GM23338 (cell line): Measurements from ENCODE around the gene CCDC106. TPM values are rescaled to one million over a fixed set of nuclear protein-coding genes. Genes with fewer than 3 reads are reported as not detected.

Source experiments
- ATAC-seq: fragments of 200-7000 bp; cut with Tn5 transposase; 3 replicates; pipeline ENCODE4 v1.9.1; 2020
- DNase-seq: peaks from one replicate; pipeline ENCODE4 v3.0.0-alpha.2; 2015; ENCODE audit warnings: low spot score
- H2AFZ ChIP-seq: fragments of 200-600 bp; sonication (generic); 2 replicates; pipeline ENCODE4 v1.8.0; 2016; ENCODE audit warnings: antibody characterized with exemption, mild to moderate bottlenecking, moderate library complexity
- H3F3A ChIP-seq: fragments of 200-600 bp; sonication (generic); replicated peaks from 2 replicates; pipeline ENCODE4 v1.8.0; 2017; ENCODE audit warnings: antibody characterized with exemption, mixed run types, low read depth
- H3K27ac ChIP-seq: fragments of 200-600 bp; sonication (generic); 2 replicates; pipeline ENCODE4 v1.6.1; 2016; ENCODE audit warnings: low read depth
- H3K27me3 ChIP-seq: fragments of 200-600 bp; sonication (generic); 2 replicates; pipeline ENCODE4 v1.8.0; 2016; ENCODE audit warnings: mild to moderate bottlenecking, mixed run types, moderate library complexity; ENCODE audit not compliant: insufficient read depth
- H3K36me3 ChIP-seq: fragments of 200-600 bp; sonication (generic); 2 replicates; pipeline ENCODE4 v1.8.0; 2016; ENCODE audit warnings: mild to moderate bottlenecking; ENCODE audit not compliant: insufficient read depth
- H3K4me1 ChIP-seq: fragments of 200-600 bp; sonication (generic); 2 replicates; pipeline ENCODE4 v1.8.0; 2016; ENCODE audit warnings: mild to moderate bottlenecking, moderate library complexity; ENCODE audit not compliant: insufficient read depth
- H3K4me2 ChIP-seq: fragments of 200-600 bp; sonication (generic); 2 replicates; pipeline ENCODE4 v1.7.1; 2017; ENCODE audit warnings: mixed run types
- H3K4me3 ChIP-seq: fragments of 200-600 bp; sonication (generic); 2 replicates; pipeline ENCODE4 v1.6.1; 2016; ENCODE audit warnings: mixed run types
- H3K79me2 ChIP-seq: fragments of 200-600 bp; sonication (generic); replicated peaks from 2 replicates; pipeline ENCODE4 v1.8.0; 2017; ENCODE audit warnings: mild to moderate bottlenecking; ENCODE audit not compliant: insufficient read depth
- H3K9me2 ChIP-seq: fragments of 200-600 bp; sonication (generic); 2 replicates; pipeline ENCODE4 v1.8.0; 2017; ENCODE audit not compliant: insufficient read depth
- H4K20me1 ChIP-seq: fragments of 200-600 bp; sonication (generic); replicated peaks from 2 replicates; pipeline ENCODE4 v1.8.0; 2017; ENCODE audit warnings: mild to moderate bottlenecking; ENCODE audit not compliant: insufficient read depth
- H3K27ac Mint-ChIP-seq: 2 replicates; pipeline ENCODE4 v1.8.0; 2020; ENCODE audit warnings: inconsistent platforms, mild to moderate bottlenecking, moderate library complexity, mixed read lengths
- H3K27me3 Mint-ChIP-seq: 3 replicates; pipeline ENCODE4 v1.8.0; 2022; ENCODE audit warnings: low read depth, mild to moderate bottlenecking, moderate library complexity, mixed read lengths, inconsistent platforms; ENCODE audit not compliant: insufficient read depth, poor library complexity
- H3K36me3 Mint-ChIP-seq: 3 replicates; pipeline ENCODE4 v1.8.0; 2021; ENCODE audit warnings: low read depth, mild to moderate bottlenecking, inconsistent platforms, moderate library complexity, mixed read lengths
- H3K4me1 Mint-ChIP-seq: 3 replicates; pipeline ENCODE4 v1.8.0; 2020; ENCODE audit warnings: mild to moderate bottlenecking, inconsistent platforms, mixed read lengths
- H3K4me3 Mint-ChIP-seq: 3 replicates; pipeline ENCODE4 v1.8.0; 2021; ENCODE audit warnings: moderate library complexity, mild to moderate bottlenecking, inconsistent platforms, mixed read lengths
- H3K9me3 Mint-ChIP-seq: 3 replicates; pipeline ENCODE4 v1.8.0; 2020; ENCODE audit warnings: moderate library complexity, mild to moderate bottlenecking, inconsistent platforms, mixed read lengths
- CREB1 ChIP-seq: fragments of 250-450 bp; sonication (Bioruptor Pico); IDR thresholded peaks from 2 replicates; pipeline ENCODE4 v1.5.0; 2020; ENCODE audit warnings: low read depth, mild to moderate bottlenecking, moderate library complexity
- CTCF ChIP-seq, 2 experiments: fragments of 200-600 bp in 1 of 2; sonication (generic) in 1 of 2; conservative IDR thresholded peaks; 2 replicates each; pipeline versions ENCODE4 v1.5.1 to v1.6.1; 2016 to 2017; ENCODE audit warnings: antibody characterized with exemption in 2 of 2, low read depth in 2 of 2, mild to moderate bottlenecking in 2 of 2, moderate library complexity in 1 of 2
- ETS1 ChIP-seq: IDR thresholded peaks from 2 replicates; pipeline ENCODE4 v1.6.1; 2016; ENCODE audit warnings: antibody characterized with exemption
- EZH2 ChIP-seq: fragments of 200-600 bp; sonication (generic); IDR thresholded peaks from one replicate; pipeline ENCODE4 v1.8.0; 2017; ENCODE audit warnings: antibody characterized with exemption, mild to moderate bottlenecking, low read depth; ENCODE audit not compliant: unreplicated experiment
- EZH2phosphoT487 ChIP-seq: fragments of 200-600 bp; sonication (generic); IDR thresholded peaks from one replicate; pipeline ENCODE4 v1.8.1; 2018; ENCODE audit warnings: antibody characterized with exemption; ENCODE audit not compliant: unreplicated experiment
- JUNB ChIP-seq: IDR thresholded peaks from one replicate; pipeline ENCODE4 v1.6.1; 2016; ENCODE audit warnings: antibody characterized with exemption; ENCODE audit not compliant: unreplicated experiment
- NANOG ChIP-seq: IDR thresholded peaks from 2 replicates; pipeline ENCODE4 v1.6.1; 2016; ENCODE audit warnings: antibody characterized with exemption, borderline replicate concordance
- POLR2AphosphoS5 ChIP-seq: IDR thresholded peaks from 2 replicates; pipeline ENCODE4 v1.6.1; 2016; ENCODE audit warnings: antibody characterized with exemption, low read depth
- REST ChIP-seq: IDR thresholded peaks from one replicate; pipeline ENCODE4 v1.6.1; 2018; ENCODE audit warnings: antibody characterized with exemption; ENCODE audit not compliant: unreplicated experiment
- STAT1 ChIP-seq: IDR thresholded peaks from one replicate; pipeline ENCODE4 v1.6.1; 2016; ENCODE audit warnings: antibody characterized with exemption; ENCODE audit not compliant: unreplicated experiment
- ZNF114 ChIP-seq: fragments of 250-450 bp; sonication (Bioruptor Pico); IDR thresholded peaks from 2 replicates; pipeline ENCODE4 v1.5.0; 2020; ENCODE audit warnings: mild to moderate bottlenecking, moderate library complexity
- ZNF331 ChIP-seq: fragments of 250-450 bp; sonication (Bioruptor Pico); IDR thresholded peaks from 2 replicates; pipeline ENCODE4 v1.5.0; 2020; ENCODE audit warnings: low read depth, mild to moderate bottlenecking, moderate library complexity
- ZNF462 ChIP-seq: fragments of 250-450 bp; sonication (Bioruptor Pico); IDR thresholded peaks from 2 replicates; pipeline ENCODE4 v1.5.0; 2020; ENCODE audit warnings: mild to moderate bottlenecking, moderate library complexity
- polyA plus RNA-seq: library from polyadenylated mRNA; unstranded; fragments of >200 nt; fragmentation: Nextera tagmentation; extraction: Ambion mirVana; gene quantifications from 2 replicates; pipeline ENCODE4 v1.2.1, GENCODE V29; 2016
- total RNA-seq: library from RNA; depleted of rRNA; stranded (reverse); fragments of >200 nt; shearing (Covaris generic); gene quantifications from 2 replicates; pipeline ENCODE4 v1.2.3, GENCODE V29; 2014

CCDC106 gene
- total and polyA plus RNA-seq, 2 experiments from 2014 or later = 12.0 to 17.6 TPM

- Histone ChIP-seq H3F3A (peaks cover 3% of the 10 kb centered on the region; the same call in 1 of the 2 replicates), H3K4me3 (no peak overlapping the region), H3K79me2 (0 out of 2 replicates have a peak, but pooled peaks cover 2% of the 10 kb centered on the region), H3K36me3 (no peaks in the 10 kb centered on the region), H3K9me2 (no peaks in the 10 kb centered on the region), H2AFZ (no peak overlapping the region), H3K27ac (no peak overlapping the region), H3K27me3 (no peaks in the 10 kb centered on the region), H3K4me2 (no peak overlapping the region), H3K4me1 (no peaks in the 10 kb centered on the region), H4K20me1 (peaks cover 11% of the 10 kb centered on the region)
- DNase-seq = peak; percentile 17
- TF ChIP-seq ZNF331 (CRISPR knock-in tag) (no peak), ZNF114 (CRISPR knock-in tag) (no peak), EZH2 (no peak), STAT1 (no peak), REST (no peak), ETS1 (no peak), JUNB (no peak), CTCF (conservative IDR thresholded peaks at IDR 0.05; ENCODE audit: low read depth in 2 of 2) (no peak), CREB1 (no peak), ZNF462 (no peak), NANOG (no peak), POLR2AphosphoS5 (no peak), EZH2phosphoT487 (no peak)
- H3K36me3 Mint-ChIP-seq = peaks cover 45% of the 10 kb centered on the region
- no peak overlapping the region for H3K4me3 Mint-ChIP-seq
- H3K9me3 Mint-ChIP-seq = peaks cover 5% of the 10 kb centered on the region
- no peak overlapping the region for H3K27ac Mint-ChIP-seq
- ATAC-seq = no peak
- H3K4me1 Mint-ChIP-seq = 0 out of 3 replicates have a peak, but pooled peaks cover 2% of the 10 kb centered on the region
- H3K27me3 Mint-ChIP-seq = peaks cover 19% of the 10 kb centered on the region
Observed at GRCh38 chr19:55615543-55616394, 32.2 kb upstream of the CCDC106 start.
